ENCODE results near the gene TTF2.

Gene TTF2

DNA sequence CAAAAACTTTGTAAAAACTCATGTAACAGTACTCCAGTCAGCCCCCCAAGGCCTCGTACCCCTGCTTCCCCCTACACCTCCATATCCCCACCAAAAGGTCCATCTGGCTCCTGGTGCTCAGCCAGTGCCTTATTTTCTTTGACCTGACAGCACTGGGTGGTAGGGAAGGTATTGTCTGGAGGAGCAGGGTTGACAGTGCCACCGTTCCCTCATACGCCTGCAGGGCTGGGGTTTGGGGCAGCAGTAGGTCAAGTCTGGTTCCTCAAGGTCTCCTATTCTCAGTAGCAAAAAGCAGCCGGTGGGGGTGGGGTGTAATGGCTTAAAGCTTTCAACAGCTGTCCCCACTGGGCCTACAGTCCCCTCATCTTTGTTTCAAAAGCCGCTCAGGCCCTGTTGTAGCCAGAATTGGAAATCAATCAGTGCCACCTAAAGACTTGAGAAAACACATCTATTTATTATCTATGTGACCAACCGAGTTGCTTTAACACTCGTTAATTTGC, 25.3 kb upstream of the TTF2 start:
- TF ChIP-seq FOXP2 (optimal IDR thresholded peaks at IDR 0.05; ENCODE audit: control extremely low read depth, extremely low read length, insufficient read depth) (no peak), POLR2AphosphoS5 (IDR thresholded peaks at IDR 0.05; ENCODE audit: borderline replicate concordance, low read depth, low read length) (no peak), EZH2 (IDR thresholded peaks at IDR 0.05) (no peak)
- no peak overlapping the region for H3K27ac ChIP-seq

DNA sequence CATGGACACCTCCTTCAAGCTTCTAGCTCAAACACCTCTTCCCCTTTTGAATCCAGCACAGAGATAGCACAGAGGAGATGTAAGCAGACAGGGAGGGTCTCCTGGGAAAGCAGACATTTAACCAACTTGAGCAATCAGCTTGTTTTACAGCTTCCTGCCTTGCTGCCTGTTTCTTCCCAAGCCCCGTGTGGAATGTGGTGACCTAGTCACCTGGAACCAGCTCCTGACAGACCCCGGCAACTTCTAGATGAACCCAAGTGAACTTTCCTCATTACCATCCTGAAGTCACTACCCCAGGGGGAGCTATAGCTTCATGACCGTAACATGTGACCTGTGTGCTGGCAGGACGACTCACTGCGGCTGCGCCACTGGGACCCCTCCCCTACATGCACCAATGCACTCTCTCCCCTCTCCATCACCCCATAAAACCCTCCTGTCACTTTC, 24.1 kb upstream of the TTF2 start:
- Histone ChIP-seq H3K4me3 (no peak overlapping the region), H3K9me3 (ENCODE audit: low read depth, low read length) (no peaks in the 10 kb centered on the region), H3K27ac (no peak overlapping the region), H3K36me3 (ENCODE audit: insufficient read depth, low read length) (no peaks in the 10 kb centered on the region), H3K9ac (ENCODE audit: insufficient read length) (no peak overlapping the region)
- no peak for TF ChIP-seq EZH2 (IDR thresholded peaks at IDR 0.05)
- no peak for TF ChIP-seq FOXP2 (optimal IDR thresholded peaks at IDR 0.05; ENCODE audit: control extremely low read depth, extremely low read length, insufficient read depth)
- TF ChIP-seq POLR2AphosphoS5 (IDR thresholded peaks at IDR 0.05; ENCODE audit: borderline replicate concordance, low read depth, low read length), result no peak
- no peak for DNase-seq (ENCODE audit: low read depth, low spot score)

More for the DNA sequence above, 25.3 kb upstream of the TTF2 start:
- Histone ChIP-seq H3K9me3 (ENCODE audit: low read depth, low read length) (no peaks in the 10 kb centered on the region), H3K4me3 (no peak overlapping the region), H3K9ac (ENCODE audit: insufficient read length) (no peak overlapping the region), H3K36me3 (ENCODE audit: insufficient read depth, low read length) (no peaks in the 10 kb centered on the region)
- no peak for DNase-seq (ENCODE audit: low read depth, low spot score)

DNA sequence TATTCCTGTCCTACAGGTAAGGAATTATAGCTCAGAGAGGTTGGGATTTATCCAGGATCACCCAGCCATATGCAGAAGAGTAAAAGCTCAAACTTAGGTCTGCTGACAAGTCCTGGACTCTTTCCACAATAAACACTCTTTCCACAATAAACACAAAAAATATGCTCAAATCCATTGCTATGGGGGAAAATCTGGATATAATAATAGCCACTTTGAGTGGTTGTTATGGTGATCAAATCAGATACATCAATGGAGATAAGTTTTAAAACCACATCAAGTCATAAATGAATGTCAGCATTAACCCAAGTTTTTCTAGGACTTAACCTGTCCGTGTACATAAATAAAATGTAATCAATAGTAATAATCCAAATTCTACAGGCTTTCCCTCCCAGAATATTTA, 22.3 kb upstream of the TTF2 start:
- DNase-seq (ENCODE audit: low read depth, low spot score), result no peak
- H3K9ac ChIP-seq (ENCODE audit: insufficient read length), result no peak overlapping the region
- no peaks in the 10 kb centered on the region for H3K36me3 ChIP-seq (ENCODE audit: insufficient read depth, low read length)

GRCh38 chr1:117038236-117038635, 21.9 kb upstream of the TTF2 start:
- no peak for DNase-seq (ENCODE audit: low read depth, low spot score)
- Histone ChIP-seq H3K36me3 (ENCODE audit: insufficient read depth, low read length) (no peaks in the 10 kb centered on the region), H3K27ac (no peak overlapping the region), H3K9ac (ENCODE audit: insufficient read length) (no peak overlapping the region), H3K9me3 (ENCODE audit: low read depth, low read length) (no peaks in the 10 kb centered on the region), H3K4me3 (no peak overlapping the region)
- TF ChIP-seq POLR2AphosphoS5 (IDR thresholded peaks at IDR 0.05; ENCODE audit: borderline replicate concordance, low read depth, low read length) (no peak), FOXP2 (optimal IDR thresholded peaks at IDR 0.05; ENCODE audit: control extremely low read depth, extremely low read length, insufficient read depth) (no peak), EZH2 (IDR thresholded peaks at IDR 0.05) (no peak)

More for the DNA sequence above, 22.3 kb upstream of the TTF2 start:
- no peak overlapping the region for H3K4me3 ChIP-seq
- no peaks in the 10 kb centered on the region for H3K9me3 ChIP-seq (ENCODE audit: low read depth, low read length)
- no peak overlapping the region for H3K27ac ChIP-seq
- TF ChIP-seq FOXP2 (optimal IDR thresholded peaks at IDR 0.05; ENCODE audit: control extremely low read depth, extremely low read length, insufficient read depth) (no peak), EZH2 (IDR thresholded peaks at IDR 0.05) (no peak), POLR2AphosphoS5 (IDR thresholded peaks at IDR 0.05; ENCODE audit: borderline replicate concordance, low read depth, low read length) (no peak)

- Histone ChIP-seq H3K9me3 (ENCODE audit: low read depth, low read length) (no peaks in the 10 kb centered on the region), H3K27ac (no peak overlapping the region), H3K4me3 (no peak overlapping the region), H3K9ac (ENCODE audit: insufficient read length) (no peak overlapping the region), H3K36me3 (ENCODE audit: insufficient read depth, low read length) (no peaks in the 10 kb centered on the region)
- TF ChIP-seq FOXP2 (optimal IDR thresholded peaks at IDR 0.05; ENCODE audit: control extremely low read depth, extremely low read length, insufficient read depth) (no peak), POLR2AphosphoS5 (IDR thresholded peaks at IDR 0.05; ENCODE audit: borderline replicate concordance, low read depth, low read length) (no peak), EZH2 (IDR thresholded peaks at IDR 0.05) (no peak)
- no peak for DNase-seq (ENCODE audit: low read depth, low spot score)
Measured at GRCh38 chr1:117044217-117044616, 15.9 kb upstream of the TTF2 start.

DNA sequence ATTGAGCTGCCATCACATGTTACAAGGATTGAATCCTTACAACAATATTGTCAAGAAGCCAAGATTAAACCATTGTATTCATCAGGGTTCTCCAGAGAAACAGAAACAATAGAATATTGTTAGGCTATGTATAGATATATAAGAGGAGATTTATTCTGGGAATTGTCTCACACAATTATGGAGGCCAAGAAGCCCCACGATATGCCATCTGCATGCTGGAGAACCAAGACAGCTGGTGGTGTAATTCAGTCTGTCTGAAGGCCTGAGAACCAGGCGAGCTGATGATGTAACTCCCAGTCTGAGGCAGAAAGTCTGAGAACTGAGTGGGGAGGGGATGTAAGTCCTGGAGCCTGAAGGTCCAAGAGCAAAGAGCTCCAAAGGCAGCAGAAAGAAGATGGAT, 14.5 kb upstream of the TTF2 start:
- Histone ChIP-seq H3K4me3 (no peak overlapping the region), H3K9ac (ENCODE audit: insufficient read length) (no peak overlapping the region), H3K27ac (no peak overlapping the region), H3K36me3 (ENCODE audit: insufficient read depth, low read length) (no peaks in the 10 kb centered on the region), H3K9me3 (ENCODE audit: low read depth, low read length) (no peaks in the 10 kb centered on the region)
- DNase-seq (ENCODE audit: low read depth, low spot score), result no peak
- no peak for TF ChIP-seq POLR2AphosphoS5 (IDR thresholded peaks at IDR 0.05; ENCODE audit: borderline replicate concordance, low read depth, low read length)

DNA sequence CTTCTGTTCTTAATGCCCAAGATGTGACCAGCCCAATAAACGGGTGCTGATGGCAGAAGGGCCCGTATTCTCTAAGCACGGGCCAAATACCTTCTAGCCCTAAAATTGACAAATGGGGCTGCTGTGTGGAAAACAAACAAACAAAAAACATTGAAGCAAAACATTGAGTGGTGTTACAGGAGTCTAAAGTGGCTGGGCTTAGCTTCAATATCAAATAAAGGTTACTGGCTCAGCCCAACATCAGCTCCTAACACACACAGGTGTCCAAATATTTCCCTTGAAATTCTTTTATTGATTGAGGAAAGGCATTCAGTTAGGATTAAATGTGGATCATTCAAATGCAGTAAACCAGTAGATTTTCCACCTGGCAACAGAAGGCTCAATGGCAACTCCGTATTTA, 13.3 kb upstream of the TTF2 start:
- DNase-seq (ENCODE audit: low read depth, low spot score), result no peak
- no peak for TF ChIP-seq FOXP2 (optimal IDR thresholded peaks at IDR 0.05; ENCODE audit: control extremely low read depth, extremely low read length, insufficient read depth)
- no peak for TF ChIP-seq POLR2AphosphoS5 (IDR thresholded peaks at IDR 0.05; ENCODE audit: borderline replicate concordance, low read depth, low read length)
- TF ChIP-seq EZH2 (IDR thresholded peaks at IDR 0.05), result no peak
- no peak overlapping the region for H3K9ac ChIP-seq (ENCODE audit: insufficient read length)
- no peak overlapping the region for H3K27ac ChIP-seq
- no peaks in the 10 kb centered on the region for H3K9me3 ChIP-seq (ENCODE audit: low read depth, low read length)
- H3K36me3 ChIP-seq (ENCODE audit: insufficient read depth, low read length), result no peaks in the 10 kb centered on the region
- no peak overlapping the region for H3K4me3 ChIP-seq

GRCh38 chr1:117047271-117047670, 12.9 kb upstream of the TTF2 start:
- H3K4me3 ChIP-seq, result no peak overlapping the region
- no peaks in the 10 kb centered on the region for H3K36me3 ChIP-seq (ENCODE audit: insufficient read depth, low read length)
- H3K9me3 ChIP-seq (ENCODE audit: low read depth, low read length), result no peaks in the 10 kb centered on the region
- DNase-seq (ENCODE audit: low read depth, low spot score), result no peak
- H3K27ac ChIP-seq, result no peak overlapping the region
- no peak overlapping the region for H3K9ac ChIP-seq (ENCODE audit: insufficient read length)
- TF ChIP-seq POLR2AphosphoS5 (IDR thresholded peaks at IDR 0.05; ENCODE audit: borderline replicate concordance, low read depth, low read length), result no peak
- TF ChIP-seq EZH2 (IDR thresholded peaks at IDR 0.05), result no peak
- TF ChIP-seq FOXP2 (optimal IDR thresholded peaks at IDR 0.05; ENCODE audit: control extremely low read depth, extremely low read length, insufficient read depth), result no peak

GRCh38 chr1:117049857-117050256, 10.3 kb upstream of the TTF2 start:
- no peaks in the 10 kb centered on the region for H3K9me3 ChIP-seq (ENCODE audit: low read depth, low read length)
- H3K4me3 ChIP-seq, result no peak overlapping the region
- no peak for DNase-seq (ENCODE audit: low read depth, low spot score)
- TF ChIP-seq POLR2AphosphoS5 (IDR thresholded peaks at IDR 0.05; ENCODE audit: borderline replicate concordance, low read depth, low read length) (no peak), EZH2 (IDR thresholded peaks at IDR 0.05) (no peak), FOXP2 (optimal IDR thresholded peaks at IDR 0.05; ENCODE audit: control extremely low read depth, extremely low read length, insufficient read depth) (no peak)
- H3K27ac ChIP-seq, result no peak overlapping the region
- no peak overlapping the region for H3K9ac ChIP-seq (ENCODE audit: insufficient read length)
- H3K36me3 ChIP-seq (ENCODE audit: insufficient read depth, low read length), result no peaks in the 10 kb centered on the region
